ENCODE results near the gene ADGRA3.

ADGRA3 gene

DNA sequence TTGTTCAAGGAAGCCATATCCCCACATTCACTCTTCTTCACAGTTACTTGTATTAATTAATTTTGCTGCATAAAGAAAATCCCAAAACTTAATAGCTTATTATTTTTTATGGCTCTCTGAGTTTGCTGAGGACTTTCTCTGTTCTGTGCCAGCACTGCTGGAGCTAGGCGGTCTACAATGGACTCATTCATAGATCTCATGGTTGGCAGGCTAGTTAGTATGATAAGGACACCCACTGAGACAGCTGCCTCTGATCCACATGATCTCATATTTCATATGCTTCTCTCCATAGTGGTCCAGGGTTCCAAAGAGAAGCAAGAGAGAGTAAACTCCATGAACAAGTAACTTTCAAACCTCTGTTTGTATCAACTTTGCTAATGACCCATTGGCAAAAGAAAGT is 170.2 kb downstream of the ADGRA3 start:
- DNase-seq: no peak

DNA sequence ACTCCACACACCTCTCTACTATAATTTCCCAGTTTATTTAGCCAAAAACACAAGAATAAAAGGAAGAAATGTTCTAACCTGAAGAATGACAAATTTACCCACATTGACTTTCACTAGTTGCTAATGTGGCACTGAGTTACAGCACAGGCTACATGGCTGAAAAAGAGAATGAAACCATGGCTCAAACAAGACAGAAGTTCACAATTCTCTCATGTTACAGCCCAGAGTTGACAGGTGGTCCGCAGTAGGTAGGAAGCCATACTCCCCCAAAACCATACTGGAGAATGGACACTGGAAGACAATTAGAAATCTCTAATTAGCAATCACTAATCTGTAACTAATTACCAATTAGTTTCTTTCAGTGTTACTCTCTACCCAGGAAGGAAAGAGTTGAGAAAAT is 170.8 kb downstream of the ADGRA3 start:
- DNase-seq: no peak

DNA sequence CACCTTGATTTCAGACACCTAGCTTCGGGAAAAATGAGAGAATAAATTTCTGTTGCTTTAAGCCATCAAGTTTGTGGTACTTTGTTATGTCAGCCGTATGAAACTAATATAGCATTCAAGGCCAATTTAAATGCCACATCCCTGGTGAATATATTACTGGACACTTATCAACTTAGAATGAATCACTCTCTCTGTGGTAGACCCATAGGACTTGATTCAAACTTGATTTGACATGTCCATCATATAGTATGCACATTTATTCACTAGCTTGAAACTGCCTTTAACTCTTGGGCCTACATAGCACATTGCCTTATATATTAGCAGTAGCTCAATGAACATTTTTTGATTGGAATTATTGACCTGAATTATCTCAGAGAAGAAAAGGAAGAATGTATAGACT is 172.3 kb downstream of the ADGRA3 start:
- no peak for DNase-seq

DNA sequence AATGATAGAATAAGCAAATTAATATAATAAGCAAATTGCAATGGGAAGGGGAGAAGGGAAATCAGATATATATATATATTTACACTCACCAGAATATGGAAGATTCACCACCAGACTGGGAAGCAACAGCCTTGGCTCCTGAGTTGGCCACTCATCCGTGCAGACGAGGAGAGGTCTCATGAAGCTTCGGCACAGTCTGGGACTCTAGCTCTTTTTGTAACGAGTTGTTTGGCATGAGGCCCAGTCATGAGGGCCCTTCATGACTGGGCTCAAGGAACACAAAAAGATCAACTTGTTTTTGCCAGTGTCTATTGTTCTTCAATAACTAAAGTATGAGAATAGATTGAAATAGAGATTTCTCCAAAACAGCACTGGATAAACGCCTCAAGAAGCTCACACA is 176.4 kb downstream of the ADGRA3 start:
- DNase-seq: no peak

DNA sequence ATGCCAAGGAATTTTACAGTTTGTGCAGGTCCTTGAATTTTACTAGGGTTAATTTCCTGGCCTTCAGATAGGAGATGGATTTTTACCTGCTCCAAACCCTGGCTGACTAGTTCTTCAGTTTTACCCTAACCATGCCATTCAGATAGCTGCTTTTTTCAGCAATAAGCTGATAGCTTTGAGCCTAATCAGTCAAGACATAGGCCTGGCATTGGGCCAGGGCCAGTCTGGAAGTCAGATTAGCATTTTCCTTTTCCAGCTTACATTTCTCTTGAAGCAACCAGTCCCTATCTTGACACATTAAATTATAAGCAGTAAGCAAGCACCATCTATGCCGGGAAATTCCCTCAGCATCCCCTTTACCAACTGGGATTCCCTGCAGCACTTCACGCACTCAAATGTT is 177.1 kb downstream of the ADGRA3 start:
- DNase-seq: no peak
